HT-29 (cell line): ENCODE results near the gene NKPD1. TPM values are rescaled to one million over a fixed set of nuclear protein-coding genes. Genes with fewer than 3 reads are reported as not detected.
"Not testable (repeated sequence)": the region's sequence is repeated elsewhere in the genome, so short reads cannot be mapped to it uniquely, and the experiment has no call there.

ENCODE experiments used
- DNase-seq: peaks from one replicate; pipeline ENCODE4 v3.0.0-alpha.2; 2015; ENCODE audit warnings: low spot score
- total RNA-seq: library from RNA; depleted of rRNA; stranded (reverse); fragments of >200 nt; shearing (Covaris generic); gene quantifications from 2 replicates; pipeline ENCODE4 v1.2.3, GENCODE V29; 2014

NKPD1 gene
- total RNA-seq, 1 experiment from 2014 or later, result 1.4 TPM

- DNase-seq, result no peak
These were observed 20.7 kb downstream of the NKPD1 start for GRCh38 chr19:45140144-45140503.

GRCh38 chr19:45139286-45140143 is 21.3 kb downstream of the NKPD1 start:
- no peak for DNase-seq

- DNase-seq, result peak; percentile 42
These were observed 22.5 kb downstream of the NKPD1 start for GRCh38 chr19:45138303-45138751.

- no peak for DNase-seq
These were observed 23.5 kb downstream of the NKPD1 start for GRCh38 chr19:45137179-45137761.

- DNase-seq, result no peak
These were observed 24.1 kb downstream of the NKPD1 start for GRCh38 chr19:45136507-45137178.

GRCh38 chr19:45135176-45135885 is 25.5 kb downstream of the NKPD1 start:
- DNase-seq, result no peak

GRCh38 chr19:45133661-45134060 is 27.1 kb downstream of the NKPD1 start:
- no peak for DNase-seq

GRCh38 chr19:45130888-45131615 is 29.7 kb downstream of the NKPD1 start:
- DNase-seq, result peak; percentile 76

GRCh38 chr19:45130236-45130635 is 30.5 kb downstream of the NKPD1 start:
- no peak for DNase-seq

GRCh38 chr19:45128806-45129205 is 32.0 kb downstream of the NKPD1 start:
- DNase-seq, result no peak

- no peak for DNase-seq
These were observed 32.6 kb downstream of the NKPD1 start for GRCh38 chr19:45128146-45128545.

- no peak for DNase-seq
These were observed 34.1 kb downstream of the NKPD1 start for GRCh38 chr19:45126654-45127053.

- DNase-seq, result peak; percentile 92
These were observed 34.7 kb downstream of the NKPD1 start for GRCh38 chr19:45125975-45126493.

- DNase-seq, result no peak
These were observed 35.4 kb downstream of the NKPD1 start for GRCh38 chr19:45125360-45125759.

GRCh38 chr19:45124021-45124420 is 36.8 kb downstream of the NKPD1 start:
- DNase-seq, result no peak

GRCh38 chr19:45123440-45123850 is 37.3 kb downstream of the NKPD1 start:
- peak; percentile 52 for DNase-seq

GRCh38 chr19:45122832-45123231 is 38.0 kb downstream of the NKPD1 start:
- DNase-seq, result no peak

GRCh38 chr19:45121827-45122345 is 38.9 kb downstream of the NKPD1 start:
- DNase-seq, result no peak

- no peak for DNase-seq
These were observed 41.2 kb downstream of the NKPD1 start for GRCh38 chr19:45119582-45119981.

GRCh38 chr19:45118591-45119355 is 42.0 kb downstream of the NKPD1 start:
- not testable (repeated sequence) for DNase-seq
